HepG2 (cell line): ENCODE results near the gene TTC38. TPM values are rescaled to one million over a fixed set of nuclear protein-coding genes. Genes with fewer than 3 reads are reported as not detected.
A peak's percentile ranks its signal among the peaks of the same experiment; 100 is the strongest.

ENCODE experiments used
- CENPT ChIP-seq: sonication (generic); formaldehyde crosslinking; IDR thresholded peaks from 2 replicates; pipeline ENCODE4 v1.8.0; 2022; ENCODE audit warnings: low read depth, mild to moderate bottlenecking, moderate library complexity, missing genetic modification reagents
- NBN ChIP-seq: fragments of 450-650 bp; conservative IDR thresholded peaks from 2 replicates; pipeline ENCODE4 v1.6.1; 2017
- SALL1 ChIP-seq: sonication (generic); formaldehyde crosslinking; IDR thresholded peaks from 2 replicates; pipeline ENCODE4 v1.8.0; 2022; ENCODE audit warnings: mild to moderate bottlenecking, missing genetic modification reagents
- SSRP1 ChIP-seq: IDR thresholded peaks from 2 replicates; pipeline ENCODE4 v1.6.1; 2016; ENCODE audit warnings: control low read depth
- STAT5B ChIP-seq: sonication (generic); formaldehyde crosslinking; IDR thresholded peaks from 2 replicates; pipeline ENCODE4 v1.4.0; 2020; ENCODE audit warnings: missing genetic modification reagents
- ZBTB7A ChIP-seq: sonication (generic); formaldehyde crosslinking; IDR thresholded peaks from 2 replicates; pipeline ENCODE4 v1.8.0; 2022; ENCODE audit warnings: mild to moderate bottlenecking, missing genetic modification reagents
- ZNF326 ChIP-seq: sonication (generic); formaldehyde crosslinking; IDR thresholded peaks from 2 replicates; pipeline ENCODE4 v1.4.0; 2020; ENCODE audit warnings: missing genetic modification reagents, borderline replicate concordance
- ZNF367 ChIP-seq: sonication (generic); formaldehyde crosslinking; IDR thresholded peaks from 2 replicates; pipeline ENCODE4 v1.4.0; 2020; ENCODE audit warnings: missing genetic modification reagents, borderline replicate concordance
- ZSCAN12 ChIP-seq: sonication (generic); formaldehyde crosslinking; IDR thresholded peaks from 2 replicates; pipeline ENCODE4 v1.9.0; 2021; ENCODE audit warnings: mild to moderate bottlenecking, missing genetic modification reagents
- ZSCAN29 ChIP-seq: sonication (generic); formaldehyde crosslinking; conservative IDR thresholded peaks from 2 replicates; pipeline ENCODE4 v1.4.0; 2020; ENCODE audit warnings: mild to moderate bottlenecking, missing genetic modification reagents
- polyA plus RNA-seq, 8 experiments: library from polyadenylated mRNA; depleted of rRNA in 3 of 8; stranded (reverse) in 7 of 8; unstranded in 1 of 8; fragments of >200 nt; fragmentation: Illumina TruSeq in 4 of 8; extraction: Trizol in 4 of 8; gene quantifications; 2 replicates each; pipeline versions ENCODE4 v1.2.1 to v1.2.3, GENCODE V29; 2011 to 2016; ENCODE audit warnings: low read depth in 4 of 8, missing spikeins in 1 of 8, mixed read lengths in 1 of 8; ENCODE audit not compliant: insufficient read depth in 1 of 8
- total RNA-seq, 5 experiments: library from RNA; depleted of rRNA; stranded (reverse); fragments of >200 nt; fragmentation: Illumina TruSeq; extraction: Trizol; gene quantifications; 2 replicates each; pipeline ENCODE4 v1.2.3, GENCODE V29; 2016; ENCODE audit warnings: low read depth in 1 of 5
- TF ChIP-seq, protein P1 (sequence below): sonication (generic); formaldehyde crosslinking; IDR thresholded peaks from 2 replicates; pipeline ENCODE4 v1.5.0; 2020; ENCODE audit warnings: mild to moderate bottlenecking, missing genetic modification reagents

The TTC38 gene
- total and polyA plus RNA-seq, 2 of the 13 experiments (the other 11 are each of a cell fraction or from before 2014, with no cell fraction given): 101 to 105 TPM

- TF ChIP-seq ZBTB7A (0 out of 2 replicates have a peak, but pooled peaks have one; percentile 16), ZSCAN29 (CRISPR knock-in tag) (no peak), STAT5B (CRISPR knock-in tag) (no peak), NBN (no peak), ZNF367 (no peak), CENPT (CRISPR knock-in tag) (no peak), ZNF326 (CRISPR knock-in tag) (peak; percentile 27; the same call in 1 of the 2 replicates), SSRP1 (CRISPR knock-in tag) (peak; percentile 60; the same call in 1 of the 2 replicates), SALL1 (CRISPR knock-in tag) (0 out of 2 replicates have a peak, but pooled peaks have one; percentile 26), ZSCAN12 (CRISPR knock-in tag) (no peak)
- TF ChIP-seq, protein P1, sequence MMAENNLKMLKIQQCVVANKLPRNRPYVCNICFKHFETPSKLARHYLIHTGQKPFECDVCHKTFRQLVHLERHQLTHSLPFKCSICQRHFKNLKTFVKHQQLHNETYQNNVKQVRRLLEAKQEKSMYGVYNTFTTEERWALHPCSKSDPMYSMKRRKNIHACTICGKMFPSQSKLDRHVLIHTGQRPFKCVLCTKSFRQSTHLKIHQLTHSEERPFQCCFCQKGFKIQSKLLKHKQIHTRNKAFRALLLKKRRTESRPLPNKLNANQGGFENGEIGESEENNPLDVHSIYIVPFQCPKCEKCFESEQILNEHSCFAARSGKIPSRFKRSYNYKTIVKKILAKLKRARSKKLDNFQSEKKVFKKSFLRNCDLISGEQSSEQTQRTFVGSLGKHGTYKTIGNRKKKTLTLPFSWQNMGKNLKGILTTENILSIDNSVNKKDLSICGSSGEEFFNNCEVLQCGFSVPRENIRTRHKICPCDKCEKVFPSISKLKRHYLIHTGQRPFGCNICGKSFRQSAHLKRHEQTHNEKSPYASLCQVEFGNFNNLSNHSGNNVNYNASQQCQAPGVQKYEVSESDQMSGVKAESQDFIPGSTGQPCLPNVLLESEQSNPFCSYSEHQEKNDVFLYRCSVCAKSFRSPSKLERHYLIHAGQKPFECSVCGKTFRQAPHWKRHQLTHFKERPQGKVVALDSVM (CRISPR knock-in tag): no peak
Observed at GRCh38 chr22:46295277-46295971, 27.6 kb downstream of the TTC38 start (continued).
